ENCODE measurements around the gene LSM14A. TPM values are rescaled to one million over a fixed set of nuclear protein-coding genes. Genes with fewer than 3 reads are reported as not detected.

Gene LSM14A
- 16.0 and 24.6 TPM in 2 replicates for polyA plus RNA-seq

GRCh38 chr19:34171877-34172660, at the start of gene LSM14A:
LSM14A (plus strand) TSS chr19:34172504; CDS start chr19:34172643, 139 bp downstream.

GRCh38 chr19:34254046-34254697, 81.9 kb downstream of the LSM14A start, which contains the start of gene GARRE1:
GARRE1 (plus strand) TSS chr19:34254554; CDS start chr19:34300474, 45,920 bp downstream.

Other genes starting within 250 kb of the LSM14A start
- gene GARRE1, start 82.0 kb downstream of the LSM14A start, polyA plus RNA-seq, result 1.9 and 3.5 TPM in 2 replicates
- gene GPI, start 192.7 kb downstream of the LSM14A start, polyA plus RNA-seq, result 135 and 192 TPM in 2 replicates
- 12.2 and 17.3 TPM in 2 replicates for gene PDCD2L, start 231.9 kb downstream of the LSM14A start, polyA plus RNA-seq